Stimulated activated CD8-positive, alpha-beta memory T cell treated with anti-CD3 and anti-CD28 coated beads, Interleukin-12 subunit alpha, Interleukin-12 subunit beta, amount 100 ng/mL, for 1 hour (primary cell): Measurements from ENCODE around the gene RASA2.

ENCODE experiments used
- DNase-seq: peaks from one replicate; pipeline ENCODE4 v3.0.0-alpha.2; 2020; ENCODE audit warnings: low read depth

The RASA2 gene

GRCh38 chr3:141538568-141539240 lies 51.9 kb downstream of the RASA2 start:
- no peak for DNase-seq

DNA sequence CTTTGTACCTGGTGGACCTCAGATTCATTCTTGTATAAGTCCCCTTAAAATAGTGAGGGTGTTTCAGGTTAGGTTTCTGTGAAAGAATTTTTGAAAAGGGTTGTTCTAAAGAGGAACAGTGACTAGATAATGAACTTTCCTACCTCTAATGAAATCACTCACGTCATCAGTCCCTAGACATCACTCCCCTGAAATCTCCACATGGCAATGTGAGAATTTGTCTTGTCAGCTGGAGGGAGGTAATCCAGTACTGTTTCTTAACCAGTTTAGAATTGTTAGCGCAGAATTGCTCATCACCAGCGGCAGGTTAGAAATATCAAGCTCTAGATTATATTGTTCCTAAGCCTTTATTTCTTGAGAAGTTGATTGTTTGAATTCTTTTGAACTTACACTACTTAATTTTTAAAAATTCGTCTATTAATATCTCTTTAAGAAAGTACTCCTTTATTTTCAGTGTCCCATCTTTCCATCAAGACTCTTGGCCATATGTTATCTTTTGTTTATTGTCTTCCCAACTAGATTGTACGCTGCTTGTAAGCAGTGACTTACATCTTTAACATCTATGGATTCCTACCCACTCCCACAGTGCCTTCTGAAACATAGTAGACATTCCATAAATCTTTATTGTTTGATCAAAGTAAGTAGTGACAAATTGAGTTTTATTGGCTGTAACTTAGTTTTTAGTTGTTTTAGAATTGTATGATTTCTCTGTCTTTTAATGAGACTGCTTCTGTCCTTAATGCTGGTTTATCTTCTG lies 52.8 kb downstream of the RASA2 start:
- DNase-seq, result no peak

DNA sequence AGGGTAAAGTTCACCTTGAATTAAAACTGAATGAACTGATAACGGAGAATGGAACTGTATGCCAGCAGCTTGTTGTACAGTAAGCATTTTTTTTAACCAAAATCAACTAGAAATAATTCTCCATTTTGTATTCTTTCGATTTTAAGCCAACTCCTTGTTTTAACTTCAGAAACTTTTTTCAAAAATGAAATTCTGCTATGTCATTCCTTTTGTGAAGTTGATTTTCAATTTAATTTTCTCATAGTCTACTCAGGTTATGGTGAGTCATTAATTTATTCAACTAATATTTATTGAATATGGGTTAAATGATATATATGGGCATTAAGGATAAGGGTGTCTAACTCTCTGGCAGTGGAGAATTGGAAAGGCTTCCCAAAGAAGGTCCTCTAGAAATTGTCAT lies 53.7 kb downstream of the RASA2 start:
- DNase-seq, result no peak

GRCh38 chr3:141542202-141542969 lies 55.6 kb downstream of the RASA2 start:
- no peak for DNase-seq

DNA sequence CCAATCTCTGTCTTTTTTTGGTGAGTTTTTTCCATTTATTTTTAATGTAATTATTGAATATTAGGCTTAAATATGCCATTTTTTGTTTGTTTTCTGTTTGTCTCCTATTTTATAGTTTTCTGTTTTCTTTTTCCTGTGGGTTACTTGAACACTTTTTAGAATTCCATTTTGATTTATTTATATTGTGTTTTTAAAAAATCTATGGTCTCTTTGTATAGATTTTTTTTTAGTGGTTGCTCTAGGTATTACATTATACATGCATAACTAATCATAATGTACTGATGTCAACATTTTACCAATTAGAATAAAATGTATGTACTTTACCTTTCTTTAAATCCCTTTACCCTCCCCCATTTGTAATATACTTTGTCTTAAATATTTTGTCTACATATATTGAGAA lies 56.2 kb downstream of the RASA2 start:
- DNase-seq, result no peak

- no peak for DNase-seq
Measured at GRCh38 chr3:141544697-141545096, 57.9 kb downstream of the RASA2 start.

- DNase-seq, result no peak
Measured at GRCh38 chr3:141546081-141546480, 59.3 kb downstream of the RASA2 start.

GRCh38 chr3:141546586-141546985 lies 59.8 kb downstream of the RASA2 start:
- no peak for DNase-seq

GRCh38 chr3:141547791-141548190 lies 61.0 kb downstream of the RASA2 start:
- no peak for DNase-seq

DNA sequence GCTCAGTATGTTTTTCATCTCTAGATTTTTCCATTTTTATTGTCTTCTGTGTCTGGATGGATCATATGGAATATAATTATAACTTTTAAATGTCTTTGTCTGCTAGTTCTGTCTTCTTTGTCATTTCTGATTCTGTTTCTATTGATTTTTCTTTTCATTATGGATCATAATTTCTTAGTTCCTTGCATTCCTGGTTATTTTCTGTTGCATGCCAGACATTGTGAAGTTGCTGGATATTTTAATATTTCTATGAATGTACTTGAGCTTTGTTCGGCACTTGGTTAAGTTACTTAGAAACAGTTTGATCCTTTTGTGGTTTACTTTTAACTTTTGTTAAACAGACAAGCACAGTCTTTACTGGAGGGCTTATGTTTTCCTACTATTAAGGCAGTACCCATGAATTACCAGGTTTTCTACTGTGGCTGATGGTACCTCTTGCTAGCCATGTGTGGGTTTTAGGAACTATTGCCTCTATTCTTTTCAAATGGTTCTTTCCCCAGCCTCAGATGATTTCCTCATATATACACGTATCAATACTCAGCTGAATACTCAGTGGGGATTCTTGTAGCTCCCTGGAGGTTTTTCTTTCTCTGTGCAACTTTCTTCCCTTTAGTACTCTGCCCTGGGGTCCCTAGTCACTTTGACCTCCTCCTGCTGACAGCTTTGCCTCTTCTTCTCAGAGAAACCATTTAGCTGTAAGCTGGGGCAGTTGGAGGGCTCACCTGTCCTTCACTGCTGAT lies 64.3 kb downstream of the RASA2 start:
- no peak for DNase-seq

- no peak for DNase-seq
Measured at GRCh38 chr3:141552440-141552991, 65.7 kb downstream of the RASA2 start.

DNA sequence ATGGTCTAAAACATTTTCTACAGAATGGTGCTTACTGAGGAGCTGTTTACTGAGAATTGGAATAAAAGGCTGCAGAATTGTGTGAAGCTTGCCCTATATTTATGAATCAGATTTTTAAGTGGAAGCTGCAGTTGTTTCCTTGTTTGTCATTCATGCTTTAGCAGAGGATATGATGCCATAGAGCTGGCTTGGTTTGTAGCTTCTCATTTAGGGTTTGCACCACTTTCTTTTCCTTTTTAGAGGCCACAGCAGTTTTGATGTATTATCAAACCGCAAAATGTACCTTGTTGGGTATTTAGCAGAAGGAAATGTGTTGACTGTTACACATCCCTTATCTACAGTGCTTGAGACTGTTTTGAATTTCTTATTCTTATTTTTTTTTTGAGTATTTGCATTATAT lies 66.2 kb downstream of the RASA2 start:
- no peak for DNase-seq

DNA sequence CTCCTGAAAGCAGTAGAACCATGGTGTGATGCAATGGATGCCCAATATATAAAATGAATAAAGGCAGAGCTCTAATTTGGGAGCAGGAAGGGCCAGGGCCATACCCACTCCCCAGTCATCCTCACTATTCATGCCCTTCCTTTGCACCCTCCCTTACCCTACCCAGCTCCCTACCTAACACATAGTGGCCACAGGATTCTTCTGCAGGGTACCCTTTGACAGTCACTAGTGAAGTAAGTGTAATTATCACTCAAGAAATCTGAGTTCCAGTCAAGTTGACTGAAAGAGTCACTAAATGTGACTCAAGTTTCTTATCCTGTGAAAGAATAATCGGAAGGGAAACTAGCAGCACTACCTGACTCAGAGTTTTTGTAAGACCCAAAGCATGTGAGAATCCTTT lies 69.2 kb downstream of the RASA2 start:
- no peak for DNase-seq

GRCh38 chr3:141557961-141558706 lies 71.3 kb downstream of the RASA2 start:
- DNase-seq, result no peak

- DNase-seq, result peak; percentile 25
Measured at GRCh38 chr3:141561426-141562034, 74.7 kb downstream of the RASA2 start.

DNA sequence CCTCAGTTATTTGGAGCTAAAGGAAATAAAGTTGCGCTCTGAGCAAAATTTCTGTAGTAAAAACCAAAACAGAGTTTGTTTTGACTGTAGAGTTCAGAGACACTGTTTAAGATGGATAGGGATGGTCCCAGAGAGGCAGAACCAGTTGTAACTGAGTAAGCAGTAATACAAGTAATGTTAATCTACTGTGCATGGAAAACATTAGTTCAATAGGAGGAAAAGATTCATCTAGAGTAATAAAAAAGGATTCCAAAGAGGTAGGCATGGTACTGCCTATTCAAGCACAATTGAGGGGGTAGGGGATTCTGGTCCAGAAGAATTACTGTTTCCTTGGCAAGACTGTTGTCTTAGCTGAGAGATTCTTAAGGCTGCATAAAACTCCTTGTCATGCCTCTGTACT lies 77.4 kb downstream of the RASA2 start:
- DNase-seq, result no peak

GRCh38 chr3:141570068-141570467 lies 83.2 kb downstream of the RASA2 start:
- no peak for DNase-seq

GRCh38 chr3:141575879-141576743 lies 89.3 kb downstream of the RASA2 start:
- no peak for DNase-seq

DNA sequence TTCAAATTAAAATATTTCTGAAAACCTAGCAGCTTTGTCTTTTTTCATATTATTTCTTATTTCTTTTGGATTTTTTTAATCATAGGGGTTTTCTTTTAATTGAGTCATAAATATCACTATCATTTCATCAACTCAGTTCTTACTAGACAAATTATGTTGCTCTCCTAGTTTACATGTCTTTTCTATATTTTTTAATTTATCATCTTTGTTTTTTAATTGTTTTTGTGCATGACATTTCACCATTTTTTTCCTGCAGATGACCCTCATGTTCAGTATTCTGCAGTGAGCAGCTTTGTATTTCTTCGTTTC lies 89.9 kb downstream of the RASA2 start:
- DNase-seq, result no peak
